Transverse colon (tissue), 4 donors: ENCODE results near the gene HES7. TPM values are rescaled to one million over a fixed set of nuclear protein-coding genes. Genes with fewer than 3 reads are reported as not detected.
"Not testable (repeated sequence)": the region's sequence is repeated elsewhere in the genome, so short reads cannot be mapped to it uniquely, and the experiment has no call there.

ENCODE experiments used
- DNase-seq: peaks from one replicate; pipeline ENCODE4 v3.0.0-alpha.2; 2019
- H3K27ac ChIP-seq, 4 donors: fragments of 200-600 bp; sonication (generic); 2 replicates each; pipeline ENCODE4 v1.5.1; 2016 to 2018; ENCODE audit warnings: inconsistent platforms in 4 of 4
- H3K27me3 ChIP-seq: fragments of 200-600 bp; sonication (generic); 2 replicates; pipeline ENCODE4 v1.5.1; 2017; ENCODE audit warnings: inconsistent platforms
- H3K36me3 ChIP-seq, 4 donors: fragments of 200-600 bp; sonication (generic); 2 replicates each; pipeline ENCODE4 v1.5.1; 2017 to 2019; ENCODE audit warnings: inconsistent platforms in 4 of 4
- H3K4me1 ChIP-seq, 4 donors: fragments of 200-600 bp; sonication (generic); 2 replicates each; pipeline ENCODE4 v1.5.1; 2017 to 2020; ENCODE audit warnings: inconsistent platforms in 4 of 4
- H3K4me3 ChIP-seq, 4 donors: fragments of 200-600 bp; sonication (generic); 1 replicate in 1 of 4; 2 replicates in 3 of 4; pipeline versions ENCODE4 v1.5.1 to v1.6.1; 2017 to 2019; ENCODE audit warnings: inconsistent platforms in 4 of 4
- H3K9me3 ChIP-seq, 2 donors: fragments of 200-600 bp; sonication (generic); 2 replicates each; pipeline ENCODE4 v1.5.1; 2017 to 2019; ENCODE audit warnings: inconsistent platforms in 2 of 2
- EP300 ChIP-seq: sonication (generic); formaldehyde crosslinking; IDR thresholded peaks from one replicate; pipeline ENCODE4 v1.6.1; 2017; ENCODE audit warnings: antibody characterized with exemption, low read depth
- POLR2A ChIP-seq: fragments of 450-650 bp; IDR thresholded peaks from one replicate; pipeline ENCODE4 v1.6.1; 2016; ENCODE audit warnings: antibody characterized with exemption, mild to moderate bottlenecking, moderate library complexity
- POLR2AphosphoS5 ChIP-seq, 3 donors: sonication (generic); formaldehyde crosslinking; IDR thresholded peaks; one replicate each; pipeline ENCODE4 v1.6.1; 2016; ENCODE audit warnings: antibody characterized with exemption in 3 of 3
- WGBS, 2 donors: methylation state at CpG; one replicate each; pipeline ENCODE4 v1.1.5; 2018; ENCODE audit warnings: low coverage in 1 of 2; 5-methylcytosine and 5-hydroxymethylcytosine counted together
- in situ Hi-C, 4 donors: fragments of 200-750 bp; cut with MboI; loops; one replicate each; pipeline versions ENCODE4 v1.15.0 to v1.15.1; 2017; ENCODE audit warnings: low sequenced_read_pairs in 3 of 4, low pct_ligation_motif_present in 1 of 4, low pct_unique_long_range_greater_than_20kb in 1 of 4
- intact Hi-C: fragments of 100-400 bp; cut with DNase I; formaldehyde crosslinking; loops from one replicate; pipeline ENCODE4 v1.15.1; 2023; ENCODE audit warnings: low total_unique reads
- total RNA-seq, 4 donors: library from RNA; depleted of rRNA; stranded (reverse); fragments of >200 nt; gene quantifications; one replicate each; pipeline ENCODE4 v1.1.0, GENCODE V29; 2016
- TF ChIP-seq, protein P1 (sequence below), 5 experiments: fragments of 200-600 bp in 3 of 5; fragments of 450-650 bp in 2 of 5; sonication (generic) in 3 of 5; IDR thresholded peaks; 1 replicate in 2 of 5; 2 replicates in 3 of 5; pipeline ENCODE4 v1.5.1; 2016 to 2017; ENCODE audit warnings: antibody characterized with exemption in 5 of 5, inconsistent platforms in 3 of 5, mild to moderate bottlenecking in 2 of 5, moderate library complexity in 1 of 5

Gene HES7
- total RNA-seq, result not detected

GRCh38 chr17:8123695-8124349 lies at the start of gene HES7:
HES7 (minus strand) TSS chr17:8124106; CDS start chr17:8124084, 22 bp downstream.
- peaks cover 69% of the 10 kb centered on the region for H3K27me3 ChIP-seq
- no peak for DNase-seq
- H3K4me1 ChIP-seq, result peaks cover 46 to 79% (median 65%) of the 10 kb centered on the region in 4 donors
- no peaks in the 10 kb centered on the region for H3K9me3 ChIP-seq
- in situ Hi-C loops (no loop called here), intact Hi-C loops (loop anchor here (10.0 kb wide), 1 partner anchor 61 kb away; no protein-coding TSS in a partner anchor)
- H3K4me3 ChIP-seq, result peak within 1 kb of the TSS in 3 of 4 donors; percentile 2 to 74 (median 44)
- peak within 1 kb of the TSS in 1 of 4 donors; percentile 9 for H3K27ac ChIP-seq
- TF ChIP-seq EP300, result no peak
- TF ChIP-seq, protein P1, sequence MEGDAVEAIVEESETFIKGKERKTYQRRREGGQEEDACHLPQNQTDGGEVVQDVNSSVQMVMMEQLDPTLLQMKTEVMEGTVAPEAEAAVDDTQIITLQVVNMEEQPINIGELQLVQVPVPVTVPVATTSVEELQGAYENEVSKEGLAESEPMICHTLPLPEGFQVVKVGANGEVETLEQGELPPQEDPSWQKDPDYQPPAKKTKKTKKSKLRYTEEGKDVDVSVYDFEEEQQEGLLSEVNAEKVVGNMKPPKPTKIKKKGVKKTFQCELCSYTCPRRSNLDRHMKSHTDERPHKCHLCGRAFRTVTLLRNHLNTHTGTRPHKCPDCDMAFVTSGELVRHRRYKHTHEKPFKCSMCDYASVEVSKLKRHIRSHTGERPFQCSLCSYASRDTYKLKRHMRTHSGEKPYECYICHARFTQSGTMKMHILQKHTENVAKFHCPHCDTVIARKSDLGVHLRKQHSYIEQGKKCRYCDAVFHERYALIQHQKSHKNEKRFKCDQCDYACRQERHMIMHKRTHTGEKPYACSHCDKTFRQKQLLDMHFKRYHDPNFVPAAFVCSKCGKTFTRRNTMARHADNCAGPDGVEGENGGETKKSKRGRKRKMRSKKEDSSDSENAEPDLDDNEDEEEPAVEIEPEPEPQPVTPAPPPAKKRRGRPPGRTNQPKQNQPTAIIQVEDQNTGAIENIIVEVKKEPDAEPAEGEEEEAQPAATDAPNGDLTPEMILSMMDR (IDR thresholded peaks at IDR 0.05), result no peak
- TF ChIP-seq POLR2AphosphoS5 (IDR thresholded peaks at IDR 0.05), result no peak
- no peak for TF ChIP-seq POLR2A
- WGBS, 2 donors, result 2 to 3% methylated on average over 6 to 29 of the region's 29 CpGs
- H3K36me3 ChIP-seq, result no peaks in the 10 kb centered on the region

- TF ChIP-seq, protein P1 (IDR thresholded peaks at IDR 0.05), result no peak
- TF ChIP-seq POLR2AphosphoS5 (IDR thresholded peaks at IDR 0.05) (peak; percentile 100), POLR2A (peak; percentile 100), EP300 (peak; percentile 47)
- DNase-seq, result peak; percentile 84
- Histone ChIP-seq H3K4me1 (peaks cover 22 to 40% (median 27%) of the 10 kb centered on the region in 4 donors), H3K9me3 (no peaks in the 10 kb centered on the region), H3K36me3 (no peaks in the 10 kb centered on the region), H3K4me3 (peak overlapping the region; percentile 18 to 51 (median 30)), H3K27me3 (no peaks in the 10 kb centered on the region), H3K27ac (peak overlapping the region; percentile 85 to 91 (median 89))
- intact Hi-C loops (no loop called here), in situ Hi-C loops (no loop called here)
- WGBS, 2 donors, result 0 to 1% methylated on average over 19 to 23 of the region's 23 CpGs
Observed at GRCh38 chr17:8173056-8173870, 49.4 kb upstream of the HES7 start.

DNA sequence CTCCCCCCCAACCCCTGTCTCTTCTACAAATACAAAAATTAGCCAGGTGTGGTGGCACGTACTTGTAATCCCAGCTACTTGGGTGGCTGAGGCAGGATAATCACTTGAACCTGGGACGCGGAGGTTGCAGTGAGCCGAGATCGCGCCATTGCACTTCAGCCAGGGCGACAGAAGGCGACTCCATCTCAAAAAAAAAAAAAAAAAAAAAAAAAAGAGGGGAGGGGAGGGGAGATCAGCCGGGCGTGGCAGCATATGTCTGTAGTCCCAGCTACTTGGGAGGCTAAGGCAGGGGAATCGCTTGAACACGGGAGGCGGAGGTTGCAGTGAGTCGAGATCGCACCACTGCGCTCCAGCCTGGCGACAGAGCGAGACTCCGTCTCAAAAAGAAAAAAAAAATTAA lies 46.3 kb upstream of the HES7 start:
- H3K27ac ChIP-seq, H3K36me3 ChIP-seq, in situ Hi-C loops, H3K9me3 ChIP-seq, DNase-seq, H3K27me3 ChIP-seq, H3K4me3 ChIP-seq, intact Hi-C loops: not testable (repeated sequence)
- WGBS, 2 donors, result 87 to 95% methylated on average over 11 to 19 of the region's 19 CpGs
- peaks cover 7 to 23% (median 11%) of the 10 kb centered on the region in 4 donors for H3K4me1 ChIP-seq

DNA sequence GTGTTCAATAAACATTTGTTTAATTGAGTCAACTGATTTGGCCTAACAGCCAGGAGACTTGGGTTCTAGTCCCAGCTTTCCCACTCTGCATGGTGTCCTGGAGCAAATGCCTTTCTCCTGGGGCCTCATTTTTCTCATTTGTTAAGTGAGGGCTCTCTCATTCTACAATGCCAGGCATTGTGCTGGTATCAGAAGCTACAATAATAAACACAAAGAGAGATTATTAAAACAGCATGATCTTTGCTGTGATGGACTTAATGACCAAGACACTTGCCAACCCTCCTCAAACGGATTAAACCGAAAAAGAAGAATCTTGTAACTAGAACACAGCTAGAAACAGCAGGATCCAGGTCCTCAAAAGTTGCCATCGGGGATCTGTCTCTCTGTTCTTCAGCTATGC lies 43.6 kb upstream of the HES7 start:
- intact Hi-C loops (no loop called here), in situ Hi-C loops (no loop called here)
- H3K9me3 ChIP-seq, result no peaks in the 10 kb centered on the region
- H3K36me3 ChIP-seq, result no peaks in the 10 kb centered on the region
- no peak for DNase-seq
- TF ChIP-seq POLR2A, result no peak
- TF ChIP-seq, protein P1 (IDR thresholded peaks at IDR 0.05), result no peak
- TF ChIP-seq POLR2AphosphoS5 (IDR thresholded peaks at IDR 0.05), result no peak
- TF ChIP-seq EP300, result no peak
- no peaks in the 10 kb centered on the region for H3K27me3 ChIP-seq
- no peak overlapping the region for H3K4me3 ChIP-seq
- 76 to 87% methylated on average over 3 of the region's 3 CpGs for WGBS, 2 donors
- H3K27ac ChIP-seq, result no peak overlapping the region
- H3K4me1 ChIP-seq, result peaks cover 14 to 24% (median 18%) of the 10 kb centered on the region in 4 donors
